CD4-positive, alpha-beta T cell treated with Interleukin-2 at 100 ng/mL for 4 hours (primary cell): Measurements from ENCODE around the gene MICAL3.
"Not testable (repeated sequence)": the region's sequence is repeated elsewhere in the genome, so short reads cannot be mapped to it uniquely, and the experiment has no call there.

Source experiments
- DNase-seq: peaks from one replicate; pipeline ENCODE4 v3.0.0-alpha.2; 2020; ENCODE audit warnings: low spot score

The MICAL3 gene

GRCh38 chr22:18059991-18060390 is 35.6 kb upstream of the MICAL3 start:
- no peak for DNase-seq

DNA sequence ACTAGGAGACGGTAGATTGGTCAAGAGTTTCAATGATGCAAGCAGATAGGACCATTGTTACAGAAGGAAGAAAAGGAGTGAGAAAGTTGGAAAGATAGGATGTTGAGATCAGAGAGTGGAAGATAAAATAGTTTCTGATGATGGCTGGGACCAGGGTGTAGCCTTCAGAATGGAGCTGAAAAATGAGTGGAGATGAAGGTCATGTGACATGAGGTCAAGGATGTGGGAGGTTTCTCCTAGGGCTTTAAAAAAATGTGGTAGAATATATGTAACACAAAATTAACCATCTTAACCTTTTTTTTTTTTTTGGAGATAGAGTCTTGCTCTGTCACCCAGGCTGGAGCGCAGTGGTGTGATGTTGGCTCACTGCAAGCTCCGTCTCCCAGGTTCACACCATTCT is 35.1 kb upstream of the MICAL3 start:
- DNase-seq = no peak

- no peak for DNase-seq
Observed at GRCh38 chr22:18059094-18059417, 34.7 kb upstream of the MICAL3 start.

DNA sequence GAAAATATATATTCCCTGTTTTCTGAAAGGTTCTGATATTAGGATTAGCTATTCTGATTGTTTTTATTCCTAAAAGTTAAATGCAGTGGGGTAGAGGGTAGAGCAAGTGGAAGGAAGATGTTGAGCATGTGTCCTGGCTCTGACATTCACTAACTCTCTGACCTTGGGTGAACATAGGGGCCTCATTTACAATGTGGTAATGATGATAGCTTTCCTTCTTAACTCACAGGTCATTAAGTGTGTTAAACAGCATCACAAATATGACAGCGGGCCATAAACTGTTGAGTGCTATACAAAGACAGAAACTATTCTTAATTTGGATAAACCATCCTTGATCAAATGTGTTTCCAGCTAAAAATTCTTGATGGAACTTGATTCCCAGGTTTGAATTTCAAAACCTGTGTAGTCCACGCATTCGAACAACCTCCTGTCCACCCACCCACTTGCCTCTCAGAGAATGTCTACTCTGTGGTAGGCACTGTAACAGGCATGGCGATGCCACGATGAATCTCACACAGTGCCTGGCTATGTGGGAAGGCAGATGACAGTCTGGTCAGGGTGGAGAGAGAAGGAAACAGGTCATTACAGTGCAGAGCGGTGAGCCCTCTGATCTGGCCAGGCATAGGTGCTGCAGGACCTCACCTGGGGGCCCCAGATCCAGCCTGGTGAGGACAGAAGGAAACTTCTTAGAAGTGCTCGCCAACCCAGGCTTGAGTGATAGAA is 34.2 kb upstream of the MICAL3 start:
- DNase-seq = no peak

DNA sequence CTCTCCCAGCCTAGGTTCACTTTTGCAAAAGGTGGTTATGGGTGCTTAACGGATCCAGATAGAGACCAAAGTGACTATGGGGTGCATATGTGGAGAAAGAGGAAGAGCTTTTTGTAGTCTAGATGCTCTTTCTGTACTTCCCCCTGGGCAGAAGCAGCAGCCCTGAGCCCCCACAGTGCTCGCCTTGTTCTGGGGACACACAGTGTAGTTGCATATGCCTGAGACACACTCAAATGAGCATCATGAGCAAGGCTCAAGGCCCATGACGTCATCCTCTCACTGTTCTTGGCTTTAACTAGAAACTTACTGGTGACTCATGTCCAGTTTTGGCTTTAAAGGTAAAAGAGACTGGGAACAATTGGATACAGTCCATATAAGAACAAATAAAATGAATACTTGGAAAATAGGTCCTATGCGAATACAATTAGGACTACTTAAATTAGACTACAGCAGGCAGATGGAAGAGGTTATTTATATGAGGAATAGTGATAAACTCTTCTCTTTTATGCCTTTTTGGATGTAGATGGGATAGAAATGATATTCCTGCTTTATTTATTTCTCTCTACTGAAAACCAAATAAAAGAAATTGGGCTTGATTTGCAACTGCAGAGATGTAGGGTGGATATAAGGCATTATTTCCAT is 33.3 kb upstream of the MICAL3 start:
- DNase-seq = no peak

DNA sequence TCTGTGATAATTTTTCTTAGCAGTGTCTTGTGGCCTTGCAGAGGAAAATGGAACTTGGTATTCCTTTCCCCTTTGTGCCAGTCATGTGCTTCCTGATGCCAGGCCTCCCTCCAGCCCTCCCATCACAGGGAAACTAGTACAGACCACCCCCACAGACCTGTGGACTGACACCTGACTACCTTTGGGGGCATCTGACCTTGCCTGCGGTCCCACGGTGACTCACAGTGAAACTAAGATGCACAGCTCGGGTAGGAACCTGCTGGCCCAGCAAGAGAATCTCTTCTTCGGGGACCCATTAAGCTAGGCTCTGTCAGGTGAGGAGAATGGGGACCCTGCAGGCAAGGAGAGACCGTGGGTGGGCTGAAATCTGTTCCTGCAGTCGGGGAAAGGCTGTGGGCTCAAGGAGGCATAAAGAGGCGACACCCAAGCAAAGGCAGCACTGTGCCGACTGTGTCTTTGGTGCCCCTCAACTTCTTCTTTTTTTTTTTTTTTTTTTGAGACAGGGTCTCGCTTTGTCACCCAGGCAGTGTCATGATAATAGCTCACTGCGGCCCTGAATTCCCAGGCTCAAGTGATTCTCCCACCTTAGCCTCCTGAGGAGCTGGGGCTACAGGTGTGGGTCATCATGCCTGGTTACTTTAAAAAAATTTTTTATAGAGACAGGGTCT is 32.6 kb upstream of the MICAL3 start:
- DNase-seq = no peak

DNA sequence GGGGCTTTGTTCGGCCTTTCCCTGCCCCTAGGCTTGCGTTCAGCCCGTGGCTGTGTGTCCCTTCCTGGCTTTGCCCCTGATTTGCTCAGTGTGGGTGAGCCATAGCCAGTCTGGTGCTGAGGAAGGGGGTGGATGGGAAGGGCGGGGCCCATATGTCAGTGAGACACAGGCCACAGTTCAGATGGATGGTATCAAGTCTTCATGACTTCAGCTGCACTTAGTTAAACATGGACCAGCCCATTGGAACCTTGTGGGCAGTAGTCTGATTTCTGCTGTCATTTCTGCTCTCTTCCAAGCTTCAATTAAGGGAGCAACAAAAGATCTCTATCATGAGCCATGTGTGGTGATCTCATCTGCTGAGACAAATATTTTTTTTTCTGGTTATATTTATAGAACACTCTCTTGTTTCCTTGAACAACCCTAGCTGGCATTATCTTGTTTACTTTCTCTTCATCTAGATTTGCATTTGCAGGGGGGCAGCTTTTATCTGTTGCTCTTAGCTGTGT is 31.9 kb upstream of the MICAL3 start:
- no peak for DNase-seq

- DNase-seq = no peak
Observed at GRCh38 chr22:18055619-18056160, 31.3 kb upstream of the MICAL3 start.

GRCh38 chr22:18053216-18053946 is 29.0 kb upstream of the MICAL3 start:
- not testable (repeated sequence) for DNase-seq

DNA sequence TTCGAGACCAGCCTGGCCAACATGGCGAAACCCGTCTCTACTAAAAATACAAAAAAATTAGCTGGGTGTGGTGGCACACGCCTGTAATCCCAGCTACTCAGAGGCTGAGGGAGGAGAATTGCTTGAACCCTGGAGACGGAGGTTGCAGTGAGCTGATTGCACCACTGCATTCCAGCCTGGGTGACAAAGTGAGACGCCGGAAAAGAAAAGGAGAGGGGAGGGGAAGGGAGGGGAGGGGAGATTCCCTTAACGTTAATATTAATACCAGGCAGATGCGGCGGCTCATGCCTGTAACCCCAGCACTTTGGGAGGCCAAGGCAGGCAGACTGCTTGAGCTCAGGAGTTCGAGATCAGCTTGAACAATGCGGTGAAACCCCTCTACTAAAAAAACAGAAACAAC is 26.8 kb upstream of the MICAL3 start:
- DNase-seq = not testable (repeated sequence)

GRCh38 chr22:18050065-18050464 is 25.7 kb upstream of the MICAL3 start:
- no peak for DNase-seq

- DNase-seq = no peak
Observed at GRCh38 chr22:18048441-18048898, 24.1 kb upstream of the MICAL3 start.

- DNase-seq = no peak
Observed at GRCh38 chr22:18048041-18048440, 23.7 kb upstream of the MICAL3 start.

DNA sequence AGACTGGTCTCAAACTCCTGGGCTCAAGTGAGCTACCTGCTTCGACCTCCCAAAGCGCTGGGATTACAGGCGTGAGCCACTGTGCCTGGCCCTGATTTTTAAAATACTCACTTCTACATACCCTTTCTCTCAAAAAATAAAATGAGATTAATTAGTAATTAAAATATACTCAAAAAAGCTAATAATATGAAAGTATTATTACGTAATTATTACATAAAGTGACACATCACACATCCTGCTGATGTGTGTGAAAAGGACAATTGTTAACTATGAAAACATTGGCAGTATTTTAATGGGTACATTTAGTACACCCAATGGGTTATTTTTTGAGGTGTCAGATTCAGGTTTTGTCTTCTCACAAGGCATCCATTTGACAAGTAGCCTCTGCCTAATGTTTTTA is 21.4 kb upstream of the MICAL3 start:
- DNase-seq = no peak

GRCh38 chr22:18044548-18045271 is 20.3 kb upstream of the MICAL3 start:
- DNase-seq = no peak

GRCh38 chr22:18042685-18043084 is 18.3 kb upstream of the MICAL3 start:
- DNase-seq = no peak

DNA sequence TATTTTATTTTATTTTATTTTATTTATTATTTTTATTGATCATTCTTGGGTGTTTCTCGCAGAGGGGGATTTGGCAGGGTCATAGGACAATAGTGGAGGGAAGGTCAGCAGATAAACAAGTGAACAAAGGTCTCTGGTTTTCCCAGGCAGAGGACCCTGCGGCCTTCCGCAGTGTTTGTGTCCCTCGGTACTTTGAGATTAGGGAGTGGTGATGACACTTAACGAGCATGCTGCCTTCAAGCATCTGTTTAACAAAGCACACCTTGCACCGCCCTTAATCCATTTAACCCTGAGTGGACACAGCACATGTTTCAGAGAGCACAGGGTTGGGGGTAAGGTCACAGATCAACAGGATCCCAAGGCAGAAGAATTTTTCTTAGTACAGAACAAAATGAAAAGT is 16.5 kb upstream of the MICAL3 start:
- DNase-seq = not testable (repeated sequence)

DNA sequence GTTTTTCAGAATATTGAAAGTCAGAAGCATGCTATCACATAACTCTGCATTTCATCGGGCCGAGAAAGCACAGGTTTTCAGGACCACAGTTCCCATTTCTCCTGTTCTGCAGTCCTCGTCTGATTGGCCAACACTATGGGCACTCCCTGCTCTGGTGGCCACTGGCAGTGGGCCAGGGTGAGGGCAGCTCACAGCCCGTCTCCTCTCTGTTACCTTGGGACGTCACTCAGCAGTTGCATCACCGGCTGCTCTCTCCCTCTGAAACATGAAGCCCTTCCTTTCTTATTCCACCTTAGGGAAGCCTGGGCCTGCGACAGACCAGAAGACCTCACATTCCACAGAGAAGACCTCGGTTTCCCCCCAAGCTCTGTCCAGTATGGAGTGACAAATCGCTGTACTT is 11.4 kb upstream of the MICAL3 start:
- no peak for DNase-seq

- DNase-seq = no peak
Observed at GRCh38 chr22:18034076-18034475, 9.7 kb upstream of the MICAL3 start.

- no peak for DNase-seq
Observed at GRCh38 chr22:18033204-18033998, 9.0 kb upstream of the MICAL3 start.
